GM21825 (cell line): ENCODE measurements around the gene KIF3C.
"Not testable (repeated sequence)": the region's sequence is repeated elsewhere in the genome, so short reads cannot be mapped to it uniquely, and the experiment has no call there.

ENCODE experiments used
- ATAC-seq: cut with Tn5 transposase; IDR thresholded peaks from one replicate; pipeline ENCODE4 v1.9.1; 2021; ENCODE audit warnings: mild to moderate bottlenecking, moderate library complexity; ENCODE audit not compliant: unreplicated experiment

The KIF3C gene

GRCh38 chr2:25920786-25921415, 61.4 kb downstream of the KIF3C start:
- no peak for ATAC-seq

- ATAC-seq: no peak
Observed at GRCh38 chr2:25920336-25920735, 62.0 kb downstream of the KIF3C start.

GRCh38 chr2:25917832-25918231, 64.5 kb downstream of the KIF3C start:
- ATAC-seq: no peak

GRCh38 chr2:25917411-25917810, 64.9 kb downstream of the KIF3C start:
- not testable (repeated sequence) for ATAC-seq

- not testable (repeated sequence) for ATAC-seq
Observed at GRCh38 chr2:25915944-25916772, 66.1 kb downstream of the KIF3C start.

GRCh38 chr2:25915411-25915810, 66.9 kb downstream of the KIF3C start:
- not testable (repeated sequence) for ATAC-seq

GRCh38 chr2:25913696-25913973, 68.7 kb downstream of the KIF3C start:
- not testable (repeated sequence) for ATAC-seq

GRCh38 chr2:25912851-25913695, 69.2 kb downstream of the KIF3C start:
- no peak for ATAC-seq

- ATAC-seq: not testable (repeated sequence)
Observed at GRCh38 chr2:25909574-25909973, 72.7 kb downstream of the KIF3C start.

- ATAC-seq: no peak
Observed at GRCh38 chr2:25905126-25905525, 77.2 kb downstream of the KIF3C start.

- no peak for ATAC-seq
Observed at GRCh38 chr2:25903216-25903776, 79.0 kb downstream of the KIF3C start.

GRCh38 chr2:25899404-25899970, 82.8 kb downstream of the KIF3C start:
- ATAC-seq: no peak

GRCh38 chr2:25897506-25897905, 84.8 kb downstream of the KIF3C start:
- ATAC-seq: no peak

GRCh38 chr2:25896308-25896707, 86.0 kb downstream of the KIF3C start:
- ATAC-seq: not testable (repeated sequence)

- no peak for ATAC-seq
Observed at GRCh38 chr2:25895610-25896009, 86.7 kb downstream of the KIF3C start.

GRCh38 chr2:25895018-25895417, 87.3 kb downstream of the KIF3C start:
- ATAC-seq: no peak

- no peak for ATAC-seq
Observed at GRCh38 chr2:25894135-25894830, 88.0 kb downstream of the KIF3C start.

- ATAC-seq: no peak
Observed at GRCh38 chr2:25891672-25892071, 90.6 kb downstream of the KIF3C start.

GRCh38 chr2:25887624-25888242, 94.6 kb downstream of the KIF3C start:
- no peak for ATAC-seq

GRCh38 chr2:25885933-25886332, 96.4 kb downstream of the KIF3C start:
- no peak for ATAC-seq
